UCSD-AML1 (cell line): ENCODE data around the gene SF3B2.
"Not testable (repeated sequence)": the region's sequence is repeated elsewhere in the genome, so short reads cannot be mapped to it uniquely, and the experiment has no call there.

Experiments used
- DNase-seq: peaks from one replicate; lab custom pipeline; 2025; ENCODE audit not compliant: unreplicated experiment; lab: John Stamatoyannopoulos, UW

The SF3B2 gene

DNA sequence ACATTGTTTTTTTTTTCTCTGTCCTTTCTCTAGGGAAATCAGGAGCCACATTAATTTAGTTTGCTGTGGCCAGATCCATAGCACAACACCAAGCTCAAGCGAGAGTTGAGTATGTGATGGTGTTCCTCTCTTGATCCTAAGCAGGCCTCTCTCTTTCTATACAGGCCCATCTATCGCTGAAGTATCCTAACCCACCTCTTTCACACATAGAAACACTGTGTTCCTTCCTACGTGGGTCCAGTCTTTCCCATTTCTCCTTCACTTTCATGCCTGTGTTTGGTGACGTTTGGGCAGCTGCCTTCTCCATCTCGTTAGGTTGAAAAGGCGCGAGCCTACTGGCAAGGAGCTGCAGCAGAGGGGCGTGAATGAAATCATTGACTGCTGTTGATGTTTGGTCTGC is 20.4 kb downstream of the SF3B2 start:
- no peak for DNase-seq

DNA sequence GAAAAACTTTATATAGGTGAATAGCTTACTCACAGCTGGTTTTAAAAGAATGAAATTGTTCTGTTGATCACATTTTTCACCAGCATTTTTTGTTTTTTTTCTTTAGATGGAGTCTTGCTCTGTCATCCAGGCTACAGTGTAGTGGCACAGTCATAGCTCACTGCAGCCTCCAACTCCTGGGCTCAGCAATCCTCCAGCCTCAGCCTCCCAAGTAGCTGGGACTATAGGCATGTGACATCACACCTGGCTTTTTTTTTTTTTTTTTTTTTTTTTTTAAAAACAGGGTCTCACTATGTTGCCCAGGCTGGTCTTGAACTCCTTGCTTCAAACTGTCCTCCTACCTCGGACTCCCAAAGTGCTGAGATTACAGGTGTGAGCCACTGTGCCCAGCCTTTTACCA is 21.5 kb downstream of the SF3B2 start:
- DNase-seq: no peak

DNA sequence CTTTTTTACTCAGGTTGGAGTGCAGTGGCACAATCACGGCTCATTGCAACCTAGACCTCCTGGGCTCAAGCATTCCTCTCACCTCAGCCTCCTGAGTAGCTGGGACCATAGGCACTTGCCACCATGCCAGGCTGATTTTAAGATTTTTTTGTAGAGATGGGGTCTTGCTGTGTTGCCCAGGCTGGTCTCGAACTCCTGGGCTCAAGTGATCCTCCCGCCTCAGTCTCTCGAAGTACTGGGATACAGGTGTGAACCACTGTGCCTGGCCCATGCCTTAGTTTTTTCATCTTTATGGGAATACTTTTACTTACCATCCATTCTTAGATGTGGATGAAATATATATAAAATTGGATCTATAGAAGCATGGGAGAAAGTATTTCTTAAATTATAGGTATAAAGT is 23.1 kb downstream of the SF3B2 start:
- no peak for DNase-seq

DNA sequence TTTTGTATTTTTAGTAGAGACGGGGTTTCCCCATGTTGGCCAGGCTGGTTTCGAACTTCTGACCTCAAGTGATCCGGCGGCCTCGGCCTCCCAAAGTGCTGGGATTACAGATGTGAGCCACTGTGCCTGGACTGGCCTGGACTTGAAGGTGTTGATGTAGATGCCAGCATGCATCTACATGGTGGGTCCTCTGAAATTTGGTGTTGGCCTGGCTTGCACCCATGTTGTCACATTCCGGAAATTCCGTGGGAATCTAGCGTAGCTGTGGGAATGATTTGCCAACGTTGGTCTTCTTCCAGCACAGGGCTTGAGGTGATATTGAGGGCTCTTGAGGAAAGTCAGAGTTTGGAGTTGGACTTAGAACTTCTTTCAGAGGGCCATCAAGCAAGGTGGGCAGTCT is 24.4 kb downstream of the SF3B2 start:
- DNase-seq: no peak

DNA sequence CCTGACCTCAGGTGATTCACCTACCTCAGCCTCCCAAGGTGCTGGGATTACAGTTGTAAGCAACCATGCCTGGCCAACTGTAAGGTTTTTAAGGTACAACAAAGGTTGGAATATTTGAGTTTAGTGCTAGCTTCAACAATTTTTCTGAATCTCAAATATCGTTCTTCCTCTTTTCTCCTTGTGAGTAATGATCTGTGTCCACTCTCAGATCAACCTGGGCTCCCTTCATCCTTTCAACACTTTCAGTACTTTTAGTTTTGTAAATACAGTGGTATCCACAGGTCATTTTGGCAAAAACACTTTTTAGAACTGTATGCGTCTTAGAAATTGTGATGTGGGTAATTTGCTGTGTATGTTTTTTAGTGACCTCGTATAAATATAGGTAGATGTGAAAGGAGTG is 25.8 kb downstream of the SF3B2 start:
- no peak for DNase-seq

DNA sequence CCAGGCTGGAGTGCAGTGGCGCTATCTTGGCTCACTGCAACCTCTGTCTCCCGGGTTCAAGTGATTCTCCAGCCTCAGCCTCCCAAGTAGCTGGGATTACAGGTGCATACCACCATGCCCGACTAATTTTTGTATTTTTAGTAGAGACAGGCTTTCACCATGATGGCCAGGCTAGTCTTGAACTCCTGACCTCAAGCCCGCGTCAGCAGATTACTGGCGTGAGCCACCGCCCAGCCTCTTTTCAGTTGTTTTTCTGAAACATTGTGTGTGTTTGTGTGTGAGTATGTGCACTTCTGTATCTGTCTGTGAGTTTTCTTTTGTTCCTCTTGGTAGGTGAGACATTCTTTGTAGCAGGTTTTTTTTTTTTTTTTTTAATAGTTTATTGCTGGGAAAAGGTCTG is 26.8 kb downstream of the SF3B2 start:
- DNase-seq: not testable (repeated sequence)

DNA sequence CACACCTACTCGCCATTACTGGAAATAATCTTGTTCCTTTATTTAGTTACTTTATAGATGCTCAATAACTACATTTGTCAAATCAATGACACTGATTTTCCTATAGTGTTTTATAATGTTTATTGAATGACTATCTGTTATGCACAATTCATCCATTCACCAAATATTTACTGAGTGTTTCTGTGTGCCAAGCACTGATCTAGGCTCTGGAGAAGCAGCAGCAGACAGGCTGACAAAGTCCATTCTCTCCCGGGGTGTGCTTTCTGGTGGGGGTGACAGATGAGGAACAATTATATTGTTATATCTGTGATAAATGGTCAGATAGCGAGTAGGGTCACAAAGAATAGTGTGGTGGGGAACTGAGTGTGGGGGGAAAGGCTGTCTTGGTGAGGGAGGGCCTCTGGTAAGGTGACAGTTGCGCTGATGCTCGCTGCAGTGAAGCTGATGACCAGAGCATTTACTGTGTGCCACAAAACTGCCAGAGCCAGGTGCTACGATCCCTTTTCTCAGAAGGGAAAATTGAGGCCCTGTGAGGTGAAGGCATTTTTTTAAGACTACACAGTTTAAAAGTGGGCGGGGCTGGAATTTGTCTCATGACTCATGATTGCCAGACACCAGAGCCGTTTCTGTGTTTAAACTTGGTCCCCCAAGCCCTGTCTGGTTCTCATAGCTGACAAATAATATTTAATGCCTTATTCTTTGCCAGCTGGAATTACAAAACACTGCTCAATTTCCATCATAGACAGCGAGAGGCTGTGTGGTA is 28.1 kb downstream of the SF3B2 start:
- DNase-seq: no peak

DNA sequence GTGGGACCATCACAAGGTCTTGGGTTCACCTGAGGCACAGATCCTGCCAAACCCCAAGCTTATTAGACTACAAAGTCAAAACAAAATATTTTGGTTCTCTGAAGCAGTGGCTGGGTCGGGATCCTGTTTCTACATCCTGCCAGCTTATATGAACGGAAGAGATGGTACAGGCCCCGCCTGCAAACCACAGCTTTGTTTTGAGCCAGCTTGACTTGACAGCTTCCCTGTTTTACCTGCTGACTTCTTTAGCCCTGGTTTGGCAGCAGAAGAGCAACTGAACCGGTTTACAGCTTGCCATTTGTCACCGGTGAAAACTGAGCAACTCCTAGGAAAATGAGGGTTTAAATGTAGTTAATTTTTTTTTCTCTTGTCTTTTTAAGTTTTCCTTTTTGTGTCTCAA is 29.3 kb downstream of the SF3B2 start:
- peak; percentile 73 for DNase-seq

DNA sequence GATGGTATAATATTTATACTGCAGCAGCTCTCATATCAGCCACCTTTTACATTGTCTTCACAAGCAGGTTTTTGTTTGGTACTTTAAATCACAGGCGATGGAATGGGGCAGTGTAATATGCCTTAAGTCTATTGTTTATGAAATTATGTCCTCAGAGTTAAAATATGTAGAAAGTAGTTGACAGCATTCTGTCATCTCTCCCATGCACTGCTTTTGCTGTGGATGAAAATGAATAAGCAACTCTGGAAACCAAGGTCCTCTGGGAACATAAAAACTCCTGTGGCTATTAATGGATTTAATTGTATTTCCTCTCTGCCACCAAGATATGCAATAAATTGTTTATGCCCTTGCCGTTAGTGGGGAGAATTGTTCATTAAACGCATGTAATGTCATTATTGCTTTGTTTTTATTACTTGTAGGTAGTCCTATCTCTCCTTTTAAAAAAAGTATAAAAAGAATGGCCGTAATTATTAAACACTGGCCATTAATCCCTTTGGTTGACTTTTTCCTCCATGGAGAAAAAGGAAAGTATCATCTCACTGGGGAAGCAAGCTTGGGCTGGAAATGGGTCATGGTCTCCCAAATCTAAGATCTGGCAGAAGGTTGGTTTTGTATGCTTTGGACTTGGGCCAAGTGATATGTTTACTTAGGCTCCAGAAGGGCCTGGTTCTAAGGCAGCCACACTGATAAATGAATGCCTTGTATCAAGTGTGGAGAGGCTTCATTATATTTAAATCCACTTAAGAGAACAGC is 31.0 kb downstream of the SF3B2 start:
- no peak for DNase-seq

DNA sequence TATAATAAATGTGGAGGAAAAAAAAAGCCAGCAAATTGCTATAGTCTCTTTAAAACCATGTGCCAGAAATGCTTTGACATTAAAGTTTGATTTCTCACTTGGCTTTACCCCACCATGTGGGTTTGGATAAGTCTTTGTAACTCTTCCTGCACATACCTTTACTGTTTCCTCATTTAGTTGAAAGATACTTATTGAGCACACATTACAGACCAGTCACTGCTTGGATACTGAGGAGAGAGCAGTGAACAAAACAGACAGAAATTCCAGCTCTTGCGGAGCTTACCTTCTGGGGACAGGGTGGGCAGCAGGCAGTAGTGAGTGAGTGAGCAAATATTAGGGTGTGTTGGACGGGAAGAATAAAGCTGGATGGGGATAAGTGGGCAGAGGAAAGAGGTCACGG is 31.6 kb downstream of the SF3B2 start:
- DNase-seq: no peak

DNA sequence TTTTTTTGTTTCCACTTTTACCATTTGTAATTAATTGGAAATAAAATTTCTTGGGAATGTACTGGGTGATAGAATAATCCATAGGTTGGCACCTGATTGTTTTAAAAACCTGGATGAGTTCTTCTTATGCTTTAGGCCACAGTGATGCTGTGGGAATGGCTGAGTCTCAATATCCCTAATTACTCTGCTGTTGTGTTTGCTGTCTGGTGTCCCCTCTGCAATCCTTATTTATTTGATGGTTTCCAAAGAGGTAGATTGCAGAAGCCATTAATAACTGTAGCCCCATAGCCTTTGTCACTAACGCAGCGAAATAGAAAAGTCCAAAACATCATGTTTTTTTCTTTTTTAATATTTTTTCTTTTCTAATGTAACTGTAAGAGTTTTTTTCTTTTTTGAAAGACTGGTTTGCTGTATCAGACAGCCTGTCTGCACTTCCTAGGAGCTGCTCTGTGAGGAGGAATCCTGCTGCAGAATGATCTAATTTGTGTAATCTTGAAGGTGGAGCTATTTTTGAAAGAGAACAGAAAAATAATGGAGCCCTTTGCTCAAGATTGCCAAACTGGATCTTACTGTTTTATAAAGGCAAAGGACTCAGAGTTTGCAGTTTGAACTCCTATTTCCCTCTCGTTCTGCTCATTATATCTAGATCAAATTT is 32.8 kb downstream of the SF3B2 start:
- no peak for DNase-seq

DNA sequence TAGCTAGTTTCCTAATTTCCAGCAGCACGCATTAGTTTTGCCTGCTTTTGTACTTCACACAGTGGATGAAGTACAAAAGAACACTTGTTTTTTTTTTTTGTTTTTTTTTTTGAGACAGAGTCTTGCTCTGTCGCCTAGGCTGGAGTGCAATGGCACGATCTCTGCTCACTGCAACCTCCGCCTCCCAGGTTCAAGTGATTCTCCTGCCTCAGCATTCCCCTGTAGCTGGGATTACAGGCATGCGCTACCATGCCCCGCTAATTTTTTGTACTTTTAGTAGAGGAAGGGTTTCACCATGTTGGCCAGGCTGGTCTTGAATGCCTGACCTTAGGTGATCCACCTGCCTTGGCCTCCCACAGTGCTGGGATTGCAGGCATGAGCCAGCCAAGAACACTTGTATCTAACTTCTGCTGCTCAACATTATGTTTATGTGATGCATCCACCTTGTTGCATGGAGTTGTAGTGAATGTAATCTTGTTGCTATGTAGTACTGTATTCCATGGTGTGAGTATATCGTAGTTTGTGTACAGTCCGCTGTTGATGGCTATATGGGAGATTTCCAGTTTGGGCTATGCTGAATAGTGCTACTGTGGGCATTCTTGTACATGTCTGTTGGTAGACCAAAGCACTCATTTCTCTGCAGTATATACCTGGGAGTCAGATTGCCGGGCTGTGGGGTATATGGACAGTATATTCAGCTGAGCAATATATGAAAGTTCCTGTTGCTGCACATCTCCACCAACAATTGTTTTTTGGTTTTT is 35.2 kb downstream of the SF3B2 start:
- DNase-seq: no peak

DNA sequence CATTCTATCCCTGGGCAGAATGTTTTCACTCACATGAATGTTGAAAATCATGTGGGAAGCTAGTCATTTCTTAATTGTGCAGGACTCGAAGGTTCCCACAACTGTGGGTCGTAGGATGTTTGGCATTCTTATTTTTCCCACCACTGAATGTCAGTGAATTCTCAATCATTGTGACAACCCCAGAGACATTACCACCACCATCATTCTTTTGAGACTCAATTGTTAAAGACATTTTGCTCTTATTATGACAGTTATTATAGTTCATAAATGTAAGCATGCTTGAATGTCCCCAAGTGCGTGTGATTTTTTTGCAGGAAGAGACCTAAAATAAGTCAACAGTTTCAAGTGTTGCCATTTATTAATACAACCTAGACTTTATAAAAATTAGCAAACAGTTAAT is 36.9 kb downstream of the SF3B2 start:
- no peak for DNase-seq

DNA sequence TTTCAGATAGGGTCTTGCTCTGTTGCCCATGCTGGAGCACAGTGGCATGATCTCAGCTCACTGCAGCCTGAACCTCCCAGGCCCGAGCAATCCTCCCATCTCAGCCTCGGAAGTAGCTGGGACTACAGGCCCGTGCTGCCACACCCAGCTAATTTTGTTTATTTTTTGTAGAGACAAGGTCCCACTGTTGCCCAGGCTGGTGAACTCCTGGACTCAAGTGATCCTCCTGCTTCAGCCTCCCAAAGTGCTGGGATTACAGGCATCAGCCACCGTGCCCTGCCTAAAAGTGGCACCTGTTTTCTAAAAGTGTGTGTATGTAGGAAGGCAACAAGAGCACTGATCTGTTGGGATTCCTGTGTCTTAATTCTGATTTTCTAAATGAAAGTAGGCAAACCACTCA is 38.1 kb downstream of the SF3B2 start:
- DNase-seq: no peak

DNA sequence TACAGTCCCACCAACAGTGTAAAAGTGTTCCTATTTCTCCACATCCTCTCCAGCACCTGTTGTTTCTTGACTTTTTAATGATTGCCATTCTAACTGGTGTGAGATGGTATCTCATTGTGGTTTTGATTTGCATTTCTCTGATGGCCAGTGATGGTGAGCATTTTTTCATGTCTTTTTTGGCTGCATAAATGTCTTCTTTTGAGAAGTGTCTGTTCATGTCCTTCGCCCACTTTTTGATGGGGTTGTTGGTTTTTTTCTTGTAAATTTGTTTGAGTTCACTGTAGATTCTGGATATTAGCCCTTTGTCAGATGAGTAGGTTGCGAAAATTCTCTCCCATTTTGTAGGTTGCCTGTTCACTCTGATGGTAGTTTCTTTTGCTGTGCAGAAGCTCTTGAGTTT is 40.0 kb downstream of the SF3B2 start:
- not testable (repeated sequence) for DNase-seq

DNA sequence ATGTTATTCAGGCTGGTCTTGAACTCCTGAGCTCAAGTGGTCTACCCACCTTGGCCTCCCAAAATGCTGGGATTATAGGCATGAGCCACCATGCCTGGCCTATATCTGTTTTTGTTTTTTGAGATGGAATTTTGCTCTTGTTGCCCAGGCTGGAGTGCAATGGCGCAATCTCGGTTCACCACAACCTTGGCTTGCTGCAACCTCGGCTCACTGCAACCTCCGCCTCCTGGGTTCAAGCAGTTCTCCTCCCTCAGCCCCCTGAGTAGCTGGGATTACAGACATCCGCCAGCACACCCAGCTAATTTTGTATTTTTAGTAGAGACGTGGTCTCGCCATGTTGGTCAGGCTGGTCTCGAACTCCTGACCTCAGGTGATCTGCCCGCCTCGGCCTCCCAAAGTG is 47.6 kb downstream of the SF3B2 start:
- not testable (repeated sequence) for DNase-seq

DNA sequence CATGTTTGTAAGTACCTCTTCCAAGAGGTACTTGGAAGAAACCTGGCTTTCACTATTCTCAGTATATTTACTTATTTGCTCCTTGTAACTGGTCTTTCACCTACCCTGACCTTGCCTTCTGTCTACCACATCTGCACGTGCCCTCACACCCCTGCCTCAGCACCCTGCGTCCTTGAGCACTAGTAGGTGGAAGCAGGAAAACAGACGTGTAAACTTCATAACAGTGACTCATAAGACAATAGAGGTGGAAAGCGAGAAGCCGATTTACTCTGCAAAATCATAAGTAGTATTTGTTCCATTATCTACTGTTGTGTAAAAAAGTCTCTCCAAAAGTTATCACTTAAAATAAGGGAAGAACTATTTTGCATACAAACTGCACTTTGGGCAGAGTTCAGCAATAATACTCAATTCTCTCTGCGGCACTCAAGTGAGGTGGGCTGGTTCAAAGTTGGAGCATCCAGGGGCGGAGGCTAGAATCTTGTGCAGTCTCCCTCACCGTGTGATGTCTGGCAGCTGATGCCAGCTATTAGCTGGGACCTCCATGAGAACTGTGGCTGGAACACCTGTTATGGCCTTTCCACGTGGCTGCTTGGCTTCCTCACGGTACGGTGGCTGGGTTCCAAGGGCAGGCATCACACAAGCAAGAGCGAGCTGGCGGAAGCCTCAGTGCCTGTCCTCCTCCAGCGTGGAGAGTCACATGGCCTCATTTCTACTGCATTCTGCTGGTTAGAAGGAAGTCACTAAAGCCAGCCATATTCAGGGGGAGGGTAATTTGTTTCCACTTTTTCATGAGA is 48.3 kb downstream of the SF3B2 start:
- DNase-seq: peak; percentile 50

DNA sequence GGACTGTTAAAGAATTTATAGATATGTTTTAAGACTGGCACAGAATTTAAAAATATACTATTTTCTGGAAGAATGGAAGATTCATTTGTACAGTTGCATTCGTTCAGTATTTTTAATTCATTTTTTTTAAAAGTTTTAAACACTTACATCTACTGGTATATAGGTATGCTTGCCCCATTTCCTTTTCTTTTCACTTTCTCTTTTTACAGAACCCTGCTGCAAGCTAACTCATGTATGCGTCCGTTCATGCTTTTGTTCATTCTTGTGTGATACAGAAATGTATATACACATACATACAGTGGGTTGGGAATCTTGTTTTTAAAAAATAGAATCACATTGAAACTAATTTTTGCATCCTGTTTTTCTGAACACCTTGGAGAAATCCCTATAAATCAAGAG is 48.9 kb downstream of the SF3B2 start:
- no peak for DNase-seq

DNA sequence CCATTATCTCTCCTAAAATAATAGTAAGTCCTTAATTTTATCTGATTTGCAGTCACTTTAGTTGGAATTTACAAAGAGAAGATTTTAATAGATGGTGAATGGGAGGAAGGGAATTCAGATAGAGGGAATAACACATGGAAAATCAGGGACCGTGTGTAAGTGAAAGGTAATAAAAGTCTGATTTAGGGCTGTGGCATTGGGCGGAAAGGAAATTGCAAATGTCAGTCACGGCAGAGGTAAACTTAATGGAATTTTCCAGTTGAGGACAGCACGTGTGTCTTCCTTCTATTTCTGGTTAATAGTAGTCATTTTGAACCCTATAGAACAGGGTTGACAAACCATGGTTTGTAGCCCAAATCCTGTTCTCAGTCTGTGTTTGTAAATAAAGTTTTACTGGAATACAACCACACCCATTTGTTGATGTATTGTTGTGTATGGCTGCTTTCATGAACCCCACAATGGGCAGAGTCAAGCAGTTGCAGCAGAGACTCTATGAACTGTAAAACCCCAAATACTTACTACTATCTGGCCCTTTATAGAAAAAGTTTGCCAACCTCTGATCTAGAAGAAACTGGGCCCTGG is 52.0 kb downstream of the SF3B2 start:
- DNase-seq: no peak
